NK-92 (cell line): ENCODE results near the gene DNAH11.
"Not testable (repeated sequence)": the region's sequence is repeated elsewhere in the genome, so short reads cannot be mapped to it uniquely, and the experiment has no call there.

Experiments used
- DNase-seq: peaks from one replicate; lab custom pipeline; 2025; ENCODE audit not compliant: unreplicated experiment; lab: John Stamatoyannopoulos, UW

DNAH11 gene

DNA sequence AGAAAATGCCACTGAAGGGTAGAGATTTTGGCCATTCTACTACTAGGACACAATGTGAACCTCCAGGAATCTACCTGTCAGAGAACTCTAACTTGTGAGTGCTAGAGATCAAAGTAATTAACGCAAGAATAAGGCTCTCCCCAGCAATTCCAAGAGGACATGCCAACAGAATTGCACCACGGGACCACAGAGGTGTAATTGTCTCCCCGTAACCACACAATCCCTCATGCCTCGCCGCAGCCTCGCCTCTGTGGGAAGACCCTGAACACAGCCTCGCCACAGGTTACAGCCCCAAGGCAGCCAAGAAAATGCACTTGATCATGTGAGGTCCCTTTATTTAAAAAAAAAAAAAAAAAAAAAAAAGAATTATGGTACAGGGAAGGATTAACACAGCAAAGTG, 373.3 kb downstream of the DNAH11 start:
- no peak for DNase-seq

DNA sequence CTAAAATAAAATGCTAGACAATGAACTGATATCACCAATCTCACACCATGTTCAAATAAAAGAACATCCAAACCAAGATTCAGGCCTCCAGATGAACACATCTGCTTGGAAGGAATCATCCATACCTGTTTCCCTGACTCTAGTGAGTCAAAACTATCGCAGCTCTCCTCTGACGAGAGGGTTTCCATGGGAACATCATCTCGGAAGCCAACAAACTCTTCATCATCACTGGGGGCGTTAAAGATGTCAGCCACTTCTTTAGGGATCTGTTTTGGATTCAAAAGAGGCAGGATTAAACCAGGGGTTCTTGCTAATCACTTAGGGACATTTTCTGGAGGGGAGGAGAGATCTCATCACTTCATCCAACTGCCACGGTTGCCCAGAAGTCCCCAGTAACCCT, 373.8 kb downstream of the DNAH11 start:
- no peak for DNase-seq

DNA sequence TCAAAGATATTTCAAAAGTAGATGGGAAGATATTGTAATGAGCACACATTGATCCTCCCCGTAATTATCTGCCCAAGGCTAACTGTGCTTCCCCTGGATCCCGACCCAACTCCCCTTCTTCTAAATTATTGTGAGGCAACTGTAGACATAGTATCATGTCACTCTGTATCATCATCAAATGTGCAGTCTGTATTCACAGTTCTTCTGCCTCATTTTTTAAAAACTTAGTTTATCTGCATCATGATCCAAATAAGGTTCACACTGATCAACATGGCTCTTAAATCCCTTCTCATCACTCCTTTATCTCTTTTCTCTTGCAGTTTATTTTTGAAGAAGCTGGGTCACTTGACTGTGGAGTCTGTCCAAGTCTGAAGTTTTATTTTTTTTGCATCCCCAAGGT, 375.4 kb downstream of the DNAH11 start:
- no peak for DNase-seq

DNA sequence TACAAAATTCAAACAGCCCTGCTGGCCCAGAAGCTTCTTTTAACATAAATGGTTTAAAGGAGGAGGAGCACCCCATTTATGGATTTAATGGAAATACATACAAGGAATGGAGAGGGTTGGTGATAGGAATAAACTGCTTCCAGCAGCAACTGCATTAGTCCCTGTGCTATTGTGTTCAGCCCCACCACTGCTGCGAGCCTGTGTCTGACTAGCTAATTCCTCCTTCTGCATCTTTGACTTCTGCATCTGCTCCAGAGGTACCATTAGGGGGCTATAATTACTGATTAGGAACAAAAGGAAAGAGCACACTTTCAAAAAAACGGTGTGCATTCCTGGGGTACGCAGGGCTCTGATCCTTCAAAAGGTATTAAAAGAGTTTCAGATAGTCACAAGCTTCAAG, 378.1 kb downstream of the DNAH11 start:
- DNase-seq = no peak

- no peak for DNase-seq
These were observed 379.8 kb downstream of the DNAH11 start for GRCh38 chr7:21922605-21923004.

DNA sequence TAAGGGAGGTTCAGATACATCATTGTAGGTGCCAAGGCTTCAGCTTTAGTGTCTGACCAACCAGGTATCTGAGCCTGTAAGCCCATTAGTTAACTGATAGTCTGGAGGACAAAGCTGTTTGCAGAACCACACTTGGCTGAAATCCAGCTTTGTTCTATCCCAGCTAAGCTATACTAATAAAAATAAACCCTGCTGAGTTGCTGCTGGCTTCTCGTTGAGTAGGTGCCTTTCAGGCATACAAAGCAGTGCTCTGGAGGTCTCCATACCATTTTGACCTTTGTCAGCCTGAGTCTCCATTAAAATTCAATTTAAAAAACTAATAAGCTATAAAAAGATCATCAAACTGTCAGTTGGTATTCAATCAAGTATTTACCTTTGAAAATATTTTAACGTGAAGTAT, 380.8 kb downstream of the DNAH11 start:
- DNase-seq = no peak

DNA sequence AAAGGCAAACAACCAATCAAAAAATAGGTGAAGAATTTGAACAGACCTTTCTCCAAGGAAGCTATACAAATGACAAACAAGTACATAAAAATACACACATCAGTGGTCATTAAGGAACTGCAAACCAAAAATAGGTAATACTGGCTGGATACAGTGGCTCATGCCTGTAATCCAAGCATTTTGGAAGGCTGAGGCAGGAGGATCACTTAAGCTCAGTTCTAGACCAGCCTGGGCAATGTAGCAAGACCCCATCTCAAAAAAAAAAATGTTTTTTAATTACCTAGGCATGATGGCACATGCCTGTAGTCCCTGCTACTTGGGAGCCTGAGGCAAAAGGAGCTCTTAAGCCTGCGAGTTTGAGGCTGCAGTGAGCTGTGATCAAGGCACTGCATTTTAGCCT, 383.6 kb downstream of the DNAH11 start:
- DNase-seq = no peak

- DNase-seq = no peak
These were observed 384.9 kb downstream of the DNAH11 start for GRCh38 chr7:21927693-21928092.

DNA sequence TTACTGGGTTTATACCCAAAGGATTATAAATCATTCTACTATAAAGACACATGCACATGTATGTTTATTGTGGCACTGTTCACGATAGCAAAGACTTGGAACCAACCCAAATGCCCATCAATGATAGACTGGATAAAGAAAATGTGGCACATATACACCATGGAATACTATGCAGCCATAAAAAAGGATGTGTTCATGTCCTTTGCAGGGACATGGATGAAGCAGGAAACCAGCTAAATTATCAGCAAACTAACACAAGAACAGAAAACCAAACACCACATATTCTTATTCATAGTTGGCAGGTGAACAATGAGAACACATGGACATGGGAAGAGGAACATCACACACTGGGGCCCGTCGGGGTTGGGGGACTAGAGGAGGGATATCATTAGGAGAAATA, 390.5 kb downstream of the DNAH11 start:
- not testable (repeated sequence) for DNase-seq

DNA sequence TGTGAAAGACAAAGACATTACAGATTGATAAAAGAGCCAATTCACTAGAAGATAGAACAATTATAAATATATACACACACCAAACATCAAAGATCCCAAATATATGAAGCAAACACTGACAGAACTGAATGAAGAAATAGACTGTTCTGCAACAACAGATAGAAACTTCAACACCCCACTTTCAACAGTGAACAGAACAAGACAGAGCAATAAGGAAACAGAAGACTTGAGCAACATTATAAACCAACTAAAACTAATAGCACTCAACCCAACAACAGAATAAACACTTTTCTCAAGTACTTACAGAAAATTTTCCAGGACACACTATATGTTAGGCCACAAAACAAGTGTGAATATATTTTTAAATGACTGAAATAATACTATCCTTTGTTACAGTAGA, 392.0 kb downstream of the DNAH11 start:
- no peak for DNase-seq

- DNase-seq = no peak
These were observed 395.6 kb downstream of the DNAH11 start for GRCh38 chr7:21938463-21938862.

GRCh38 chr7:21939136-21939857, 396.5 kb downstream of the DNAH11 start:
- no peak for DNase-seq

DNA sequence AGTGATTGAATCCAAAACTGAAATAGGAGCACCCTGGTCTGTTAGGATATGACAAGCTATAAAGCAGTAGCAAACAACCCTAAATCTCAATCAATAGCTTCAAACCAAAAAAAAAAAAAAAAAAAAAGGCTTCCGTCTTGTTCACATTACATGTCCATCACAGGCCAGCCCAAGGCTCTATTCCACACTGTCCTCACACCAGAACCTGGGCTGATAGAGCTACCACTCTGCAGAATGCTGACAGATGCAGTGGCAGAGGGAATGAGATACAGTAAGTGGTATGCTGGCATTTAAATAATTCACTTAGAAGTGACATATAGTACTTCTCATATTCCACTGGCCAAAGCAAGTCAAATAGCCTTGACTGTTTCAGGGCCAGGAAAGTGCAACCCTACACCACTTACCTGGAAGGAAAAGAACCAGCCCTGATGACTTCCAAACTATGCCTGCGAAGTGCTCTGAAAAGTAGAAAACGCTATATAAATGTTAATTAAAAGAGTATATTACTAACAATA, 397.1 kb downstream of the DNAH11 start:
- no peak for DNase-seq

- DNase-seq = no peak
These were observed 398.8 kb downstream of the DNAH11 start for GRCh38 chr7:21941611-21942141.

DNA sequence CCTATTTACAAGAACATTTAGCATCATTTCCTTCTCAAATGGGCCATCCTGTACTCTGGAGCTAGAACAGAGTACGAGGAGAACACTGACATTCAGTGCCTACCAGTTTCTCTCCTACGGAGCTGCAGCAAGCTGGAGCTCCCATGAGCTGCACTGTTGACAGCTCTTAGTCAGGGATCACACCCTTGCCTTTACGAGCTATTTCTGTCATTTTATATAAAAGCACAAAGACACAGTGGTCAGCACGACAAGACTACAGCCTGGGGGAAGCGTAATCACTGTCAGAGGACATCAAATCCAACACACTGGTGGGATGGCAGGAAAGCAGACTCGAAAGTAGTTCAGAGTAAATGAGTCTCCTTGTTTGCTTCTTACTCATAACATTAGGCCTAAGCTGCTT, 400.1 kb downstream of the DNAH11 start:
- DNase-seq = no peak

DNA sequence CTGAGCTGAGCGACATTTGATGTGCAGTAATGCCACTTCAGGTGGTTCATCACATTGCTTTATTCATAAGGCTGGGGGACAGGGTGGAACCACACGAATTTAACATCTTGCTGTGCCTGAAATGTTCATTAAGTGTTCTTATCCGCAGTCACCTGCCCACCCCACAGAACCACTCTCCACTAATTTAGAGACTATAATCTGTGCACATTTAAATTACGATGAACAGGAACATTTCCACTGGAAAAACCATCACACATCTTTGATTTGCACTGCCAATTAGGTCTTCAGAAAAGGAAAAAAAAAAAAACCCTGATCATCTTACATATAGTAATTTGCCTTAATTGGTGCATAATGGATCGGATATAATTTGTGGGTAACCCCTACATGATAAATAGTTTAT, 400.6 kb downstream of the DNAH11 start:
- no peak for DNase-seq

DNA sequence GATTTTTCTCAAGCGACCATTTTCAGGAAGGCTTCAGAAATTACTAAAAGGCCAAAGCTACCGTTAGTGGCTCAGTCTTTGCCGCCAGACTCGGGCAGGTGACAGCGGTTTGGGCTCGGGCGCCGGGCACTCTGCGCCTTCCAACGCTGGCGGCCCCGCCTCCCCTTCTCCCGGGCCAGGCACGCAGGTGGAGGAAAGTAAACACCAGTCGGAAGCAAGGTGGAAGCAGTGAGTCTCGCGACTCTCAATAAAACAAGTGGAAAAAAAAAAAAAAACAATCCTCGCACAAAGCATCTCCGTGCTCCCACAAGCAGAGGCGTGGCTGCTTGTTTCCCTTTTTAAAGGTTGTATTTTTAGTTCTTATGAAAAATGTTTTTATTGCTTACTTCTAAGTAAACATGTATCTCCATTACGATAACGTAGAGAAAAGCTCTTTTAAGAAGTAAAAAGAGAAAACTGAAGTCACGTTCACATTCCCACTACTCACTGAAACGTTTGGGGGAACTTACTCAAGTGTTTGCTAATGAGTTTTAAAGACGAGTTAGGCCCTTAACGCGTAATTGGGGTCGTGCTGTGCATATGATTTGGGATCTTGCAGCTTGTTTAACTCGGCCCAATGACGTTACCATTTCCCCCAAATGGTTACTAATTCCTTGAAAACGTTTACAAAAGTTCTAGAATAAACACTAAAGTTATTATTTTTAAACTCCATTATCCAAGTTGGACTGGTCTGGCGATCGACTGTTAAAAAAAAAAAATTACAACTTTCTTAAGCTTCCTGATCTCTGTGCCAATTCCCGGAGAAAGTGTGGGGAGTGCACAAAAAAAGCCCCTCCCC, 402.0 kb downstream of the DNAH11 start:
- DNase-seq = no peak

- DNase-seq = no peak
These were observed 402.8 kb downstream of the DNAH11 start, which contains the start of gene CDCA7L for GRCh38 chr7:21945454-21946221. Gene CDCA7L (minus strand): TSS chr7:21945899. CDS start chr7:21945804, 95 bp downstream.

DNA sequence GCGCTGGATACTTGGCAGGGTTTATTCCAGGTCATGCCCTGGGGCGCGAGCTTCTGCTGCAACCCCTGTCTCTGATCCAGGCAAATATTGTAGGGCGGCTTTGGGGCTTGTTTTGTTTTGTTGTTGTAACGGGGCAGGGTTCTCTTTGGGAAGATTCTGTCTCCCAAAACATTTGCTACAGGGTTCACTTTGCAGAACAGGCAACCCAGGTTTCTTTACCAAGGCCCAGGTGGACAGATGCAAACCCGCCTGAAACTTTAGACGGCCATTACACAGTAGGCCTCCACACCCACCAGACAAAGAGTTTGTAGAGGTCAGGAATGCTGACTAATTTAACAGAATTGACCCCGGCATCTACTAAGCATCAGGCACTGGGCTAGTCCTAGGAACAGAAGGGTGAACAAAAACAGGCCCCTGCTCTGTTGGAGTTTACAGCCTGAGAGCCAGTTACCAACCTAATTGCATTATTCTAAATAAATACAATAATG, 403.4 kb downstream of the DNAH11 start:
- no peak for DNase-seq

DNA sequence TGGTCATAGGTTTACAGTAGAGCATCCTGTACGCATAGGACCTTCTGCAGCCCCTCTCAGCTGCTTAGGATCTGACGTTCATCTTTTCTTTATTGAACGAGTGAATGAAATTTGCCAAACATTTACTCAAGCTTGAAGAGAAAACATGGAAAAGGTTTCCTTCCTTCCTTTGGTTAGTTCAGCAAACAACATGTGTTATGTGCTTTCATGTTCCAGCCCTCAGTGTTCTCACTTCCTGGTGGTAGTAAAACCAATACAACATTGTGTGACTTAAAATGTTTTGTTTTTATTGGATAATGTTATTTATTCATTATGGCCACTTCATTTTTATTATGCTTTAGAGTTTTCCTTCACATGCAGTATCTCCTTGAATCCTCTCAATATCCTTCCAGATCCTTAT, 404.2 kb downstream of the DNAH11 start:
- DNase-seq = no peak

DNA sequence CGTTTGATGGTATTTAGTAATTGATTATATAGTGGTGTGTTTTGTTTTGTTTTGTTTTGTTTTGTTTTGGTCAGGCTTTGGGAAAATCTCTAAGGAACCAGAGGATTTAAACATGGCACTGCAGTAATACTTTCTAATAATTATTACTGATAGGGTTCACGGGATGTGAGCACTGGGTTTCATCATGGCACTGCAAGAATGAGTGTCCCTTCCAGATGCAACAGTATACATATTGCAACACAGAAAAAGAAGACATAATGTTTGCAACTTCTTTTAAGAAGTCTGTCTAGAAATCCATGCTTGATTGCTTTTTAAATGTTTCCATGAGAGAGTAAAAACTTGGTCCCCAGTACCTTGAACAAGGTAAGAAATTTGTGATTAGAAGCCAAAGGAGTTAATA, 405.1 kb downstream of the DNAH11 start:
- DNase-seq = no peak
